Lung (tissue), 12 donors: ENCODE data around the gene OR6Y1. TPM values are rescaled to one million over a fixed set of nuclear protein-coding genes. Genes with fewer than 3 reads are reported as not detected.

Experiments
- ATAC-seq: fragments of 200-7000 bp; cut with Tn5 transposase; one replicate; pipeline ENCODE4 v1.9.1; 2020; ENCODE audit warnings: moderate number of reproducible peaks; ENCODE audit not compliant: insufficient read depth, low FRiP score
- DNase-seq, 3 donors: peaks; one replicate each; pipeline ENCODE4 v3.0.0-alpha.2; 2013 to 2017
- H3K27ac ChIP-seq, 2 donors: one replicate each; pipeline ENCODE4 v1.5.1; 2013; ENCODE audit warnings: mild to moderate bottlenecking in 2 of 2, moderate library complexity in 2 of 2, control low read depth in 1 of 2, inconsistent platforms in 1 of 2, low read depth in 1 of 2, low read length in 1 of 2
- H3K27me3 ChIP-seq, 3 donors: one replicate each; pipeline ENCODE4 v1.5.1; 2013; ENCODE audit warnings: low read length in 2 of 3; ENCODE audit not compliant: control insufficient read depth in 3 of 3, insufficient read depth in 3 of 3
- H3K36me3 ChIP-seq, 4 donors: one replicate each; pipeline ENCODE4 v1.5.1; 2013; ENCODE audit warnings: low read length in 4 of 4, mild to moderate bottlenecking in 1 of 4, moderate library complexity in 1 of 4; ENCODE audit not compliant: control insufficient read depth in 4 of 4, insufficient read depth in 4 of 4
- H3K4me1 ChIP-seq, 5 donors: one replicate each; pipeline ENCODE4 v1.5.1; 2013; ENCODE audit warnings: low read length in 5 of 5, mild to moderate bottlenecking in 2 of 5, moderate library complexity in 1 of 5; ENCODE audit not compliant: control insufficient read depth in 5 of 5, insufficient read depth in 5 of 5
- H3K4me3 ChIP-seq: one replicate; pipeline ENCODE4 v1.5.1; 2013; ENCODE audit warnings: mild to moderate bottlenecking, control low read depth, moderate library complexity
- H3K9ac ChIP-seq, 2 donors: one replicate each; pipeline ENCODE4 v1.5.1; 2013; ENCODE audit warnings: low read length in 2 of 2, control low read depth in 1 of 2; ENCODE audit not compliant: insufficient read depth in 1 of 2
- H3K9me3 ChIP-seq, 4 donors: one replicate each; pipeline ENCODE4 v1.5.1; 2013; ENCODE audit warnings: low read length in 3 of 4, mild to moderate bottlenecking in 1 of 4, moderate library complexity in 1 of 4; ENCODE audit not compliant: control insufficient read depth in 4 of 4, insufficient read depth in 3 of 4
- CTCF ChIP-seq: IDR thresholded peaks from 2 replicates; pipeline ENCODE4 v1.5.1; 2012; ENCODE audit warnings: mild to moderate bottlenecking; ENCODE audit errors: control extremely low read depth, extremely low read depth
- WGBS, 2 donors: extraction: QIAGEN DNeasy Blood & Tissue Kit; methylation state at CpG; one replicate each; pipeline ENCODE4 v1.1.7; 2013; 5-methylcytosine and 5-hydroxymethylcytosine counted together
- polyA plus RNA-seq, 2 donors: library from polyadenylated mRNA; stranded (reverse); fragments of 200-250 nt; gene quantifications; one replicate each; pipeline ENCODE4 v1.2.1, GENCODE V29; 2013
- total RNA-seq, 2 donors: library from RNA; depleted of rRNA in 1 of 2; stranded (reverse); fragments of >200 nt in 1 of 2; gene quantifications; one replicate each; pipeline ENCODE4 v1.2.1, GENCODE V29; 2014 to 2021
- donor health status: control.
- donor health status: control.
- donor health status: Bipolar disorder and iron deficiency.
- donor health status: healthy.
- donor health status: DM: yes; HTN: yes; CAD: no.

Gene OR6Y1
- total and polyA plus RNA-seq, 4 donors = not detected

- no peak for ATAC-seq
- Histone ChIP-seq H3K36me3 (no peaks in the 10 kb centered on the region), H3K4me3 (no peak overlapping the region), H3K27me3 (no peaks in the 10 kb centered on the region), H3K27ac (no peak overlapping the region), H3K9me3 (no peaks in the 10 kb centered on the region), H3K4me1 (no peaks in the 10 kb centered on the region), H3K9ac (no peak overlapping the region)
- no peak for DNase-seq
- WGBS, 2 donors = 88 to 91% methylated on average over 2 of the region's 2 CpGs
- TF ChIP-seq CTCF = no peak
Measured at GRCh38 chr1:158521666-158522058, 32.5 kb downstream of the OR6Y1 start.

GRCh38 chr1:158520955-158521665, 33.1 kb downstream of the OR6Y1 start:
- Histone ChIP-seq H3K27ac (no peak overlapping the region), H3K9ac (no peak overlapping the region), H3K4me3 (no peak overlapping the region), H3K4me1 (no peaks in the 10 kb centered on the region), H3K36me3 (no peaks in the 10 kb centered on the region), H3K9me3 (no peaks in the 10 kb centered on the region), H3K27me3 (no peaks in the 10 kb centered on the region)
- no peak for ATAC-seq
- WGBS, 2 donors = 85 to 90% methylated on average over 3 of the region's 3 CpGs
- TF ChIP-seq CTCF = no peak
- DNase-seq = no peak

GRCh38 chr1:158520021-158520420, 34.2 kb downstream of the OR6Y1 start:
- Histone ChIP-seq H3K9me3 (no peaks in the 10 kb centered on the region), H3K4me1 (no peaks in the 10 kb centered on the region), H3K4me3 (no peak overlapping the region), H3K27me3 (no peaks in the 10 kb centered on the region), H3K9ac (no peak overlapping the region), H3K27ac (no peak overlapping the region), H3K36me3 (no peaks in the 10 kb centered on the region)
- TF ChIP-seq CTCF = no peak
- no peak for DNase-seq
- no peak for ATAC-seq
- 51 to 69% methylated on average over 1 of the region's 1 CpG for WGBS, 2 donors

- Histone ChIP-seq H3K27me3 (no peaks in the 10 kb centered on the region), H3K4me3 (no peak overlapping the region), H3K9ac (no peak overlapping the region), H3K27ac (no peak overlapping the region), H3K4me1 (no peaks in the 10 kb centered on the region), H3K36me3 (no peaks in the 10 kb centered on the region), H3K9me3 (no peaks in the 10 kb centered on the region)
- ATAC-seq (no peak), DNase-seq (no peak)
- TF ChIP-seq CTCF = no peak
Measured at GRCh38 chr1:158516966-158517365, 37.2 kb downstream of the OR6Y1 start.
